PC-3 (cell line): Measurements from ENCODE around the gene KIF5C. TPM values are rescaled to one million over a fixed set of nuclear protein-coding genes. Genes with fewer than 3 reads are reported as not detected.

Source experiments
- ATAC-seq: fragments of 200-7000 bp; cut with Tn5 transposase; 2 replicates; pipeline ENCODE4 v1.9.1; 2020; ENCODE audit warnings: mild to moderate bottlenecking, moderate library complexity
- BruUV-seq: library from RNA; stranded (reverse); fragments of 400-500 nt; replicated peaks from 2 replicates; lab custom pipeline; 2021; lab: Mats Ljungman, UMichigan
- CTCF ChIA-PET: fragments of 300-600 bp; sonication (Branson Sonifier 250); formaldehyde crosslinking; loops from one replicate; lab custom pipeline; 2022; ENCODE audit warnings: antibody characterized with exemption; lab: Charles Lee
- POLR2A ChIA-PET: fragments of 300-600 bp; sonication (Branson Sonifier 250); formaldehyde crosslinking; loops from one replicate; lab custom pipeline; 2022; ENCODE audit warnings: antibody characterized with exemption; ENCODE audit not compliant: unreplicated experiment; lab: Charles Lee
- DNase-seq: peaks from one replicate; pipeline ENCODE4 v3.0.0-alpha.2; 2015
- H2AFZ ChIP-seq: fragments of 300-600 bp; sonication (generic); 2 replicates; pipeline ENCODE4 v1.6.0; 2016; ENCODE audit warnings: antibody characterized with exemption, low read length
- H3F3A ChIP-seq: fragments of 300-600 bp; sonication (generic); one replicate; pipeline ENCODE4 v1.6.0; 2017; ENCODE audit warnings: antibody characterized with exemption, low read length, control low read depth, mild to moderate bottlenecking; ENCODE audit not compliant: unreplicated experiment
- H3K27ac ChIP-seq: fragments of 300-600 bp; sonication (generic); 2 replicates; pipeline ENCODE4 v1.5.1; 2016; ENCODE audit warnings: mild to moderate bottlenecking, low read length
- H3K27me3 ChIP-seq: fragments of 300-600 bp; sonication (generic); 2 replicates; pipeline ENCODE4 v1.6.1; 2016; ENCODE audit warnings: low read length, mixed read lengths
- H3K36me3 ChIP-seq: fragments of 300-600 bp; sonication (generic); 2 replicates; pipeline ENCODE4 v1.6.1; 2016; ENCODE audit warnings: low read depth, mixed run types, low read length, mixed read lengths
- H3K4me1 ChIP-seq: fragments of 300-600 bp; sonication (generic); 2 replicates; pipeline ENCODE4 v1.5.1; 2016; ENCODE audit warnings: low read length; ENCODE audit not compliant: insufficient read depth
- H3K4me2 ChIP-seq: fragments of 300-600 bp; sonication (generic); 2 replicates; pipeline ENCODE4 v1.6.0; 2016; ENCODE audit warnings: low read length
- H3K4me3 ChIP-seq: fragments of 300-600 bp; sonication (generic); 2 replicates; pipeline ENCODE4 v1.5.1; 2016; ENCODE audit warnings: mild to moderate bottlenecking, low read length, mixed read lengths
- H3K79me2 ChIP-seq: fragments of 300-600 bp; sonication (generic); 2 replicates; pipeline ENCODE4 v1.6.1; 2017; ENCODE audit warnings: low read length, mixed read lengths
- H3K9ac ChIP-seq: fragments of 300-600 bp; sonication (generic); 2 replicates; pipeline ENCODE4 v1.6.0; 2016; ENCODE audit warnings: mild to moderate bottlenecking, low read length
- H3K9me2 ChIP-seq: fragments of 300-600 bp; sonication (generic); replicated peaks from 2 replicates; pipeline ENCODE4 v1.6.1; 2016; ENCODE audit warnings: mixed run types, low read length, mixed read lengths
- H3K9me3 ChIP-seq: fragments of 300-600 bp; sonication (generic); 2 replicates; pipeline ENCODE4 v1.6.1; 2016; ENCODE audit warnings: low read length, mixed read lengths
- H4K20me1 ChIP-seq: fragments of 300-600 bp; sonication (generic); 2 replicates; pipeline ENCODE4 v1.6.1; 2016; ENCODE audit warnings: low read length, mixed read lengths
- EZH2 ChIP-seq: fragments of 300-600 bp; sonication (generic); IDR thresholded peaks from one replicate; pipeline ENCODE4 v1.6.1; 2017; ENCODE audit warnings: antibody characterized with exemption, mild to moderate bottlenecking, low read length; ENCODE audit not compliant: unreplicated experiment
- EZH2phosphoT487 ChIP-seq: fragments of 300-600 bp; sonication (generic); IDR thresholded peaks from 2 replicates; pipeline ENCODE4 v1.6.1; 2018; ENCODE audit warnings: mild to moderate bottlenecking, antibody characterized with exemption, low read length, borderline replicate concordance
- intact Hi-C: fragments of 100-400 bp; cut with micrococcal nuclease; formaldehyde crosslinking; loops from 2 replicates; pipeline ENCODE4 v1.9.0; 2023
- total RNA-seq: library from RNA; depleted of rRNA; stranded (reverse); fragments of >200 nt; gene quantifications from 2 replicates; pipeline ENCODE4 v1.2.3, GENCODE V29; 2014
- TF ChIP-seq, protein P1 (sequence below): fragments of 300-600 bp; sonication (generic); conservative IDR thresholded peaks from 2 replicates; pipeline ENCODE4 v1.5.1; 2017; ENCODE audit warnings: antibody characterized with exemption, low read depth, mild to moderate bottlenecking, low read length

The KIF5C gene
- total RNA-seq, 1 experiment from 2014 or later: 4.0 TPM

DNA sequence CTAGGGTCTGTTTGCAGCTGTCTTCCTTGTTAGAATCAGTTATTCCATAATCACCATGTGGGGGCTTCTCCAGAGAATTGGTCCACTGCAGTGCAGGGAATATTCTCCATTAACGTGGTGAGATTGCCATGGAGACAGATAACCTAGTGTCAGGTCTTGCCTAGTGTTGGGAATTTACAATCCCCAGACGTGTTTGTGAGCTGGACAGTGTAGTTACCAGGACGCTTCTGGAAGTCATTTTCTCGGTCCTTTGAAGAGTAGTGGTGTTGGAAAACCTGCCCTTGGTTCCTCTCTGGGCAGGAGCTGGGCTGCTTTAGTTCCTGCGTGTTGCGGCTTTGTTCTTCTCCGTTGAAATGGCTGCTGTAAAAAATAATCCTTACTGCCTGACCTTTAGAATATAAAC lies 94.6 kb downstream of the KIF5C start:
- no peak overlapping the region for H3K4me2 ChIP-seq
- H3K27me3 ChIP-seq: 0 out of 2 replicates have a peak, but pooled peaks cover 2% of the 10 kb centered on the region
- H3K27ac ChIP-seq: no peak overlapping the region
- H3K79me2 ChIP-seq: no peaks in the 10 kb centered on the region
- H3K4me1 ChIP-seq: no peaks in the 10 kb centered on the region
- intact Hi-C loops: loop anchor here (5.0 kb wide), 1 partner anchor 402 kb away; no protein-coding TSS in a partner anchor
- no peaks in the 10 kb centered on the region for H3K36me3 ChIP-seq
- no peaks in the 10 kb centered on the region for H3K9me2 ChIP-seq
- no peak overlapping the region for H3K9ac ChIP-seq
- no peaks in the 10 kb centered on the region for H3F3A ChIP-seq
- ChIA-PET CTCF (no interaction called here), POLR2A (no interaction called here)
- H4K20me1 ChIP-seq: no peaks in the 10 kb centered on the region
- H3K4me3 ChIP-seq: no peak overlapping the region
- no TSS peak for BruUV-seq
- ATAC-seq: no peak
- H3K9me3 ChIP-seq: no peaks in the 10 kb centered on the region
- H2AFZ ChIP-seq: no peak overlapping the region
- no peak for DNase-seq
- TF ChIP-seq, protein P1, sequence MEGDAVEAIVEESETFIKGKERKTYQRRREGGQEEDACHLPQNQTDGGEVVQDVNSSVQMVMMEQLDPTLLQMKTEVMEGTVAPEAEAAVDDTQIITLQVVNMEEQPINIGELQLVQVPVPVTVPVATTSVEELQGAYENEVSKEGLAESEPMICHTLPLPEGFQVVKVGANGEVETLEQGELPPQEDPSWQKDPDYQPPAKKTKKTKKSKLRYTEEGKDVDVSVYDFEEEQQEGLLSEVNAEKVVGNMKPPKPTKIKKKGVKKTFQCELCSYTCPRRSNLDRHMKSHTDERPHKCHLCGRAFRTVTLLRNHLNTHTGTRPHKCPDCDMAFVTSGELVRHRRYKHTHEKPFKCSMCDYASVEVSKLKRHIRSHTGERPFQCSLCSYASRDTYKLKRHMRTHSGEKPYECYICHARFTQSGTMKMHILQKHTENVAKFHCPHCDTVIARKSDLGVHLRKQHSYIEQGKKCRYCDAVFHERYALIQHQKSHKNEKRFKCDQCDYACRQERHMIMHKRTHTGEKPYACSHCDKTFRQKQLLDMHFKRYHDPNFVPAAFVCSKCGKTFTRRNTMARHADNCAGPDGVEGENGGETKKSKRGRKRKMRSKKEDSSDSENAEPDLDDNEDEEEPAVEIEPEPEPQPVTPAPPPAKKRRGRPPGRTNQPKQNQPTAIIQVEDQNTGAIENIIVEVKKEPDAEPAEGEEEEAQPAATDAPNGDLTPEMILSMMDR: no peak
- TF ChIP-seq EZH2 (no peak), EZH2phosphoT487 (no peak)

DNA sequence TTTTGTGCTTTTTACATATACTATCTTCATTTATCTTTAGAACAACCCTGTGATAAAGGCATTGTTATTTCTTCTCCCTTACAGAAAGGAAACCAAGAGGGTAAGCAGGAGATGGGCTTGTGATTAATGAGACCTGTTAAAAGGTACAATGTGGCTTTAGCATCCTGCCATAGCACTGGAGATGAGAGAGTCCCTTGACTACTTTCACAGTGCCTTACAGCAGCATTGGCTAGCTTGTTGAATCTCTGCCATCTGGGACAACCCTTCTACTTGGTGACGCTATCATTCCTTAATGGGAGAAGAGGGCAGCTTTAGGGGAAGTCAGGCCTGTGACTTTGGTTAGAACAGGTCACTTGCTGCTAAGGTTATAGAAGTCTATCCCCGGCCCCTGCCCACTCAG lies 95.4 kb downstream of the KIF5C start:
- no peaks in the 10 kb centered on the region for H4K20me1 ChIP-seq
- H3K9ac ChIP-seq: no peak overlapping the region
- no peak overlapping the region for H3K27ac ChIP-seq
- H3K36me3 ChIP-seq: no peaks in the 10 kb centered on the region
- H3K27me3 ChIP-seq: no peaks in the 10 kb centered on the region
- DNase-seq (no peak), ATAC-seq (no peak)
- intact Hi-C loops: no loop called here
- H3K4me1 ChIP-seq: no peaks in the 10 kb centered on the region
- TF ChIP-seq EZH2 (no peak), EZH2phosphoT487 (no peak)
- TF ChIP-seq, protein P1: no peak
- no peak overlapping the region for H3K4me2 ChIP-seq
- no peak overlapping the region for H3K4me3 ChIP-seq
- no peak overlapping the region for H2AFZ ChIP-seq
- H3F3A ChIP-seq: no peaks in the 10 kb centered on the region
- ChIA-PET CTCF (no interaction called here), POLR2A (no interaction called here)
- no peaks in the 10 kb centered on the region for H3K9me3 ChIP-seq
- H3K9me2 ChIP-seq: no peaks in the 10 kb centered on the region
- H3K79me2 ChIP-seq: no peaks in the 10 kb centered on the region
- BruUV-seq: no TSS peak

DNA sequence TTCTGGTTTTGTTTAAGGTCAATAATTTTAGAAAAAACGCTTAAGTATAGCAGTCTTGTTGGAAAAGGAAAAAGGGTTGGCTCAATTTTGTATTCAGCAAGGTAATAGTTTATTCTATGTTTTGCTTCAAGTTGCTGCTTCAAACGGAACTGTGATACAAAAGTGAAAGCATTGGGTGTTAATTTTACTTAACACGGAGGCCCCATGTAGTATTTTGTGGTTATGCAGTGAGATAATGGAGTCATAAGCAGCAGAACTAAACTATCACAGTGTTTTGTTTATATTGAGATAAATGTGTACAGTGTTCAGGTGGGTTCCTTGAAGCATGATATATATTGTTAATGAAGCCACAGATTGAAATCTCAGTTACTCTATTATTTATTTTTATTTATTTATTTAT lies 96.5 kb downstream of the KIF5C start:
- no peaks in the 10 kb centered on the region for H3K36me3 ChIP-seq
- no peak overlapping the region for H3K27ac ChIP-seq
- no TSS peak for BruUV-seq
- ChIA-PET CTCF (no interaction called here), POLR2A (no interaction called here)
- H2AFZ ChIP-seq: no peak overlapping the region
- no peak overlapping the region for H3K4me3 ChIP-seq
- H3K9ac ChIP-seq: no peak overlapping the region
- no peaks in the 10 kb centered on the region for H3K9me2 ChIP-seq
- no peaks in the 10 kb centered on the region for H3K79me2 ChIP-seq
- no peaks in the 10 kb centered on the region for H3K9me3 ChIP-seq
- ATAC-seq: no peak
- H4K20me1 ChIP-seq: no peaks in the 10 kb centered on the region
- no peaks in the 10 kb centered on the region for H3K4me1 ChIP-seq
- DNase-seq: no peak
- no peak overlapping the region for H3K4me2 ChIP-seq
- intact Hi-C loops: no loop called here
- H3K27me3 ChIP-seq: no peaks in the 10 kb centered on the region
- H3F3A ChIP-seq: no peaks in the 10 kb centered on the region
- no peak for TF ChIP-seq EZH2phosphoT487
- TF ChIP-seq, protein P1: no peak
- no peak for TF ChIP-seq EZH2
